Stimulated activated effector memory CD8-positive, alpha-beta T cell treated with anti-CD3 and anti-CD28 coated beads, Interleukin-12 subunit alpha, Interleukin-12 subunit beta, amount 100 ng/mL, for 72 hours (primary cell): ENCODE measurements around the gene SERPINC1.
"Not testable (repeated sequence)": the region's sequence is repeated elsewhere in the genome, so short reads cannot be mapped to it uniquely, and the experiment has no call there.

Source experiments
- ATAC-seq: fragments of 150-1000 bp; cut with Tn5 transposase; 2 replicates; pipeline ENCODE4 v1.10.0; 2021
- DNase-seq, 2 donors: peaks; one replicate each; pipeline ENCODE4 v3.0.0; 2021 to 2022; ENCODE audit warnings: low spot score in 2 of 2
- H3K27ac Mint-ChIP-seq: one replicate; pipeline ENCODE4 v1.8.0; 2022; ENCODE audit warnings: mild to moderate bottlenecking, mixed read lengths
- H3K36me3 Mint-ChIP-seq: one replicate; pipeline ENCODE4 v1.8.0; 2022; ENCODE audit warnings: mild to moderate bottlenecking, mixed read lengths
- H3K4me1 Mint-ChIP-seq: one replicate; pipeline ENCODE4 v1.8.0; 2022; ENCODE audit warnings: mixed read lengths
- H3K4me3 Mint-ChIP-seq: one replicate; pipeline ENCODE4 v1.8.0; 2022; ENCODE audit warnings: mild to moderate bottlenecking, mixed read lengths
- H3K9me3 Mint-ChIP-seq: one replicate; pipeline ENCODE4 v1.8.0; 2022; ENCODE audit warnings: mixed read lengths

SERPINC1 gene

DNA sequence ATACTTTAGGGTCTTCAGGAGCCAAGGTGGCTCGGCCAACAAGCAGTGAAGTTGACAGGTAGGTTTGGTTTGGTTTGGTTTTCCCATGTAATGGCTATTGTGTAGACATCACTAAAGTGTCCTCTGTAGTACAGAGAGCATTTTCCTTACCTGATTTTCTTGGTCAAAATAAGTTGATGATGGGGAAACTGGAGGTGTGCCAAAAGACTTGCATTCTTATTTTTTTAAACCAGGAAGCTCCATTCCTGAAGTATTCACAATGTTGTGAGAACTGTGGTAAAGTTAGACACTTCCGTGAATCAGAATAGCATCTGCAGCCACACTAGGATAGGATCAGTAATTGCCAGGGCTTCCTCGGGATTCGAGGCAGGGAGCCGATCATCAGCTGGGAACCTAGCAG lies 46.0 kb downstream of the SERPINC1 start:
- Mint-ChIP-seq H3K36me3 (peaks cover 71% of the 10 kb centered on the region), H3K4me1 (peaks cover 41% of the 10 kb centered on the region), H3K27ac (peak overlapping the region; percentile 88), H3K9me3 (no peaks in the 10 kb centered on the region), H3K4me3 (peak overlapping the region; percentile 94)
- no peak for DNase-seq
- no peak for ATAC-seq

DNA sequence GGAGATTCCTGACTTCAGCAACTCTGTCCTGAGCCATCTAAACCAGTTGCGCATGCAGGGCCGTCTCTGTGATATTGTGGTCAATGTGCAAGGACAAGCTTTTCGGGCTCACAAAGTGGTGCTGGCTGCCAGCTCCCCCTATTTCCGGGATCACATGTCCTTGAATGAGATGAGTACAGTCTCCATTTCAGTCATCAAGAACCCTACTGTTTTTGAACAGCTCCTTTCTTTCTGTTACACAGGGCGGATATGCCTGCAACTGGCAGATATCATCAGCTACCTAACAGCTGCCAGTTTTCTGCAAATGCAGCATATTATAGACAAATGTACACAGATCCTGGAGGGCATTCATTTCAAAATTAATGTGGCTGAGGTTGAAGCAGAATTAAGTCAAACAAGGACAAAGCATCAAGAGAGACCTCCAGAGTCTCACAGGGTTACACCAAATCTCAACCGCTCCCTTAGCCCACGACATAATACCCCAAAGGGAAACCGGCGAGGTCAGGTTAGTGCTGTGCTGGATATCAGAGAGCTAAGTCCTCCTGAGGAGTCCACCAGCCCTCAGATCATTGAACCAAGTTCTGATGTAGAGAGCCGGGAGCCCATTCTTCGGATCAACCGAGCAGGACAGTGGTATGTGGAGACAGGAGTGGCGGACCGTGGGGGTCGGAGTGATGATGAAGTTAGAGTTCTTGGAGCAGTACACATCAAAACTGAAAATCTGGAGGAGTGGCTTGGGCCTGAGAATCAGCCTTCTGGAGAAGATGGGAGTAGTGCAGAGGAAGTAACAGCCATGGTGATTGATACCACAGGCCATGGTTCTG lies 46.7 kb downstream of the SERPINC1 start:
- Mint-ChIP-seq H3K9me3 (no peaks in the 10 kb centered on the region), H3K4me1 (peaks cover 47% of the 10 kb centered on the region), H3K4me3 (peak overlapping the region; percentile 94), H3K36me3 (peaks cover 71% of the 10 kb centered on the region), H3K27ac (peak overlapping the region; percentile 88)
- peak; percentile 50 for ATAC-seq
- DNase-seq = peak in 1 of 2 donors; percentile 75

DNA sequence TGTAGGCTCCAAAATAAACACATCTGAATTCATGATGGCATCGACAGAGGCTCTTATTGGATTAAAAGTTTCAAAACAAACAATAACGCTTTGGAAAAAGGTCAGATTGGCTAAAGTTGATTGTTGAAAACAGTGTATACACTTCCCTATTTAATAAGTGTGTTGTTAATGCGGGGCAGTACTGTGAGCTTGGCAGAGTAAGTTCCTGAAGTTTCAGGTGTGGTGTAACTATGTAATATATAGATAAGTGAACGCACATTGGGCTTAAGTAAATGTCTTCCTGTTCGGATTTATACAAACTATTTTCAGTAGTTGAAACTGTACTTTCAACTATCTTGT lies 48.1 kb downstream of the SERPINC1 start:
- peaks cover 74% of the 10 kb centered on the region for H3K36me3 Mint-ChIP-seq

DNA sequence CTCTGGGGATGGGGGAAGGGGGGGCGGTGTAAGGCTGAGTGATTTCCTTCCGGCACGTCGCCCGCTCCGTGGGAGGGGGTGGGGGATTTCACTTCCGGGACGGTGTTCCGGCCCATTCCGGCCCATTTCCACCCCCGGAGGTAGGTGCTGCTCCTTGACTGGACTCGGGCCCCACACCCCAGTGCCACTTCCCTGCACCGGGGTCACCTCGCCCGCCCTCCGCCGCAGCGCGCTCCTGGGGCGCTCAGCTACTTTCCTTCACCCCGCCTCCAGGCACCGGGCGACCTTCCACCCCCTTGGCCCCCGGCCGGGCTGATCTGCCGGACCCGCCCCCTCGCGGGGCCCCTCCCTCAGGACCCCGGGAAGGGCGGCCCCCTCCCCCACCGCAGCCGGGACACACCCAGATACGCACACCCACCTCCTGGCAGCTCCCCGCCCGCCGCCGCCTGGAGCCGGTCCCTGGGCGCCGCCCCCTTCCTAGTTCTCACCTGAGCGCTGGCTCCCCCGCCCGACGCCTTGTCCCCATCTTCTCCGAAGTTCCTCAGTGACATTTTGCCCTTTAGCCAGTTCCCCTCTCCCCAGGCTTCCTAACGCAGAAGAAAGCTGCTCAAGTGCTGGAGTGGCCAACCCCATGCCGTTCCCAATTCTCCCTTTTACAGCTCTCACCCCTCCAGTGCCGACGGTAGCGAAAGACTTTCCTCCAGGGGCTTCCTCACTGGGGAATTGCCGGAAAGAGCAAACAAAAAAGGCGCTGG lies 48.7 kb downstream of the SERPINC1 start, which contains the start of gene ZBTB37:
TSS of gene ZBTB37 (plus strand) at position 115 of the 755 bp plus-strand sequence. CDS start 1,846 bp downstream, outside the sequence.
- H3K36me3 Mint-ChIP-seq = peaks cover 74% of the 10 kb centered on the region
- H3K4me1 Mint-ChIP-seq = peaks cover 65% of the 10 kb centered on the region
- no peaks in the 10 kb centered on the region for H3K9me3 Mint-ChIP-seq
- H3K27ac Mint-ChIP-seq = peak within 1 kb of the TSS; percentile 99
- H3K4me3 Mint-ChIP-seq = peak within 1 kb of the TSS; percentile 94
- peak; percentile 84 to 97 for DNase-seq
- peak; percentile 75 for ATAC-seq

More for the DNA sequence above, 48.1 kb downstream of the SERPINC1 start:
- Mint-ChIP-seq H3K4me1 (peaks cover 62% of the 10 kb centered on the region), H3K4me3 (peak overlapping the region; percentile 94), H3K27ac (peak overlapping the region; percentile 99), H3K9me3 (no peaks in the 10 kb centered on the region)
- ATAC-seq (no peak), DNase-seq (no peak)

DNA sequence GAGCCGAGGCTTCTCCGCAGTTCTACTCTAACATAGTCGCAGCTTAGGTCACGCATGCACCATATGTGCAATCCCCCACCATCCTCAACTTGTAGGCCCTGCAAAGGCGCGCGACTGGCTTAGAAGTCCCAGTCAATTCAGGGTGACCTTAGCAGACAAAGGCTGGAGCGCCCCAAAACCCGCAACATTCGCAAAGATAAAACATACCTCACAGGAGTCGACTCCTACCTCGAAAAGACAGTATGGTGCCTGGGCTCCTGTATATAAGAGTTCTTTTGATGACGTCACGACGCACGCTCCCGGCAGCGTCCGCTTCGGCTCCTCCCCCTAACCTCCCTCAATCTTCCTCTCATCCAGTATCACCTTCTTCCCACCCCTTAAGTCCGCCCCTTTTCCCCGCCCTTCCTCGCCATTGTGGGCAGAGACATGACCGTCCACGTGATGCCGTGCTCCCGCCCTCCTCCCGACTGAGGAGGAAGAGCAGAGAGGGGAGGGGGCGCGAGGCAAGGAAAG lies 49.3 kb downstream of the SERPINC1 start, which contains the start of gene GAS5:
TSS of gene GAS5 (minus strand) at position 237 of the 513 bp plus-strand sequence.
- Mint-ChIP-seq H3K36me3 (peaks cover 77% of the 10 kb centered on the region), H3K4me1 (peaks cover 67% of the 10 kb centered on the region), H3K9me3 (no peaks in the 10 kb centered on the region), H3K27ac (peak within 1 kb of the TSS; percentile 99), H3K4me3 (peak within 1 kb of the TSS; percentile 94)
- DNase-seq (peak; percentile 81 to 99), ATAC-seq (peak; percentile 82)

DNA sequence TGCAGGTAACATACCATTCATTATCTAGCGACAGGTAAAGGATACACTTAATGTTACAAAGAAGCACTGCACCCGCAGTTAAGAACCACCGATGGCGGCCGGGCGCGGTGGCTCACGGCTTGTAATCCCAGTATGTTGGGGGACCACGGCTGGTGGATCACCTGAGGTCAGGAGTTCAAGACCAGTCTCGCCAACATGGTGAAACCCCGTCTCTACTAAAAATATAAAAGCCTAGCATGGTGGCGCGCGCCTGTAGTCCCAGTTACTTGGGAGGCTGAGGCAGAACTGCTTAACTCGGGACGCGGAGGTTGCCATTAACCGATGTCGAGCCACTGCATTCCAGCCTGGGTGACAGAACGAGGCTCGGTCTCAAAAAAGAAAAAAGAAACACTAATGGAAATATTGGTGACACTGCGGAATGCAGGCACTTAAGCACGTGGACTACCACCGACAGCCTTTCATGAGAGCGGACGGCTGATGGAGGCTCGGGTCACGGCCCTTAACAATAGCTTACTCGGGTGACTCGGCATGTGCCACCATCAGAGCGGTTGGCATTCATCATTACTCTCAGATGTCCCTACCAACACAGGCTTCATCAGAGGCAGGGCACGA lies 49.9 kb downstream of the SERPINC1 start:
- ATAC-seq (no peak), DNase-seq (no peak)
- Mint-ChIP-seq H3K9me3 (no peaks in the 10 kb centered on the region), H3K36me3 (peaks cover 82% of the 10 kb centered on the region), H3K4me3 (peak overlapping the region; percentile 94), H3K4me1 (peaks cover 72% of the 10 kb centered on the region), H3K27ac (peak overlapping the region; percentile 99)

DNA sequence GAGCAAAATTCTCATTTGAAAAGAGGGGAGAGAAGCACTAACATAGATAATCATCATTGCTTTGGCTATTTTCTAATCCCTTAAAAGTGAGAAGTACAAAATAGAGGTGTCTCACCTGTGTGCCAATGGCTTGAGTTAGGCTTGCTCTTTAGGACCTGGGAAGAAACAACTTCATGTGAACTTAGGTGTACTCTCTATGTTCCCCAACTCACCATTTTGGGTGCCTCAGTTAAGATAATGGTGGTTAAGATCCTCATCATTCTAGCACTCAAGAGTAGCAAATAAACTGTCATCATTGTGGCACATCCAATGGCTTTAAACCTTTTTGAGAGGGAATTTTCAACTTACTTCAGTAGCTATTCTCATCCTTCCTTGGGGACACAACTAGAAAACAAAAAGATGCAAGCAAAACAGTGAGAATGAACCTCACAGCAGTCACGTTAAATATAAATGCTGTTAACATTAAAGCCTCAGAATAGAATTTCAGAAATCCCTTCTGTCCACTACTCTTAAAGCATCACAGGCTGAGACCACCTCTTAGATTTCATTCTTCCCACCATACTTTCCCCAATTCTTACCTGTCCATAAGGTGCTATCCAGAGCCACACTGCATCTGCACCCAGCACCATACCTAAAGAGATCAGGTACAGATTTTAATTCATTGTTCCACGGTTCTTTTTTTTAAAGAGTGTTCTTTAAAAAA lies 50.6 kb downstream of the SERPINC1 start:
- peaks cover 86% of the 10 kb centered on the region for H3K36me3 Mint-ChIP-seq
- ATAC-seq (no peak), DNase-seq (no peak)
- H3K4me1 Mint-ChIP-seq = peaks cover 72% of the 10 kb centered on the region
- H3K27ac Mint-ChIP-seq = peak overlapping the region; percentile 99
- no peaks in the 10 kb centered on the region for H3K9me3 Mint-ChIP-seq
- H3K4me3 Mint-ChIP-seq = peak overlapping the region; percentile 94

DNA sequence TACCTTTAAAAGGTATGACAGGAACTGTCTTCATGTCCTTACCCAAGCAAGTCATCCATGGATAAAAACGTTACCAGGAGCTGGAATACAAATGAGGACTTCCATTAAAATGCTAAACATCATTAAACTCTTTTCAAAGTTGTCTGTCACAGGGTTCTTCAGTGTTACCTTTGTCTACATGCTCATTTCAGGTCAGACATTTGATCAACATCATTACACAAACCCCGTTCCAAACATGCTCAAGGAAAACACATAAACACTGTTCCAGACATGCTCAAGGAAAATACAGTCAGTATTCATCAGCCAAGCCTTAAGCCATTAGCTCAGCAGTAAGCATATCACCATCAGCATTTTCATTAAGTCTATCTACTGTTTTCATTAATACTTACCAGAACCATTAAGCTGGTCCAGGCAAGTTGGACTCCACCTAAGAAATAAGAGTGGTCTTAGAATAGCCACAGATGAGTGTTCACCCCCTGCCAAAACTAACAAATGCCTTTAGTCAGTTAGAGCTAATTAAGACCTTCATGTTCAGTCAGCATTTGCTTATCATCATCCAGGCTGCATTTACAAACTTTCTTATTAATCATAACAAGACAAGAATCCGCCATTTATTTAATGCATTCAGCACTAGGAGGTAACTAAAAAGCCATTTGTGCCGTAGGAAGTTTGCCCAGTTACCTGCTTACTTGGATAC lies 51.5 kb downstream of the SERPINC1 start:
- no peak for ATAC-seq
- peaks cover 67% of the 10 kb centered on the region for H3K4me1 Mint-ChIP-seq
- peaks cover 89% of the 10 kb centered on the region for H3K36me3 Mint-ChIP-seq

DNA sequence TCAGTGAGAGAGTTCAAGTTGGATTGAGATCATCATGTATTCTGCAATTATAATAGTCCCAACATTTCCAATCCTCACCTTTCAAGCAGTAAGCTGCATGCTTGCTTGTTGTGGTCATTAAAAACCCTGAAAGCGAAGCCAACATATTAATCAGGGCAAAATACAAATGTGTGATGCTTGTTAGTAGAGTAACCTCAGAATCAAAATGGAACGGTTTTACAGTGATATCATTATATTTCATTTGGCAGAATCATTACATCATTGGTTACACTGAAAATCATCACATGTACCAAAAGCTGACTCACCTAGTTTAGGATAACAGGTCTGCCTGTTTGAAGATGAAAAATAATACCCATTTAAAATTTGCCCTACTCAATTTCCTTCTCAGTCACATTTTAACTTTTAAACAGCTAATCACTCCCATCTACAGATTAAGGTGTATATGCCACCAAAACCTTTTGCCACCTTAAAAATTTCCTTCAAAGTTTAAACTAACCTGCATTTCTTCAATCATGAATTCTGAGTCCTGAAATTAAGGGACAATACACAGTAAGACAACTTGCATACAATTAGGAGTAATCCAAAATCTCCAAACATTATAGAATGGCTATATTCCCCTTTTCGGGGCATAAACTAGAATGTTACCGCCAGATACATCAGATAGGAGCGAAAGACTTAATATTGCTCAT lies 52.8 kb downstream of the SERPINC1 start:
- Mint-ChIP-seq H3K9me3 (no peaks in the 10 kb centered on the region), H3K36me3 (peaks cover 96% of the 10 kb centered on the region), H3K4me3 (peak overlapping the region; percentile 94), H3K4me1 (peaks cover 59% of the 10 kb centered on the region), H3K27ac (peak overlapping the region; percentile 99)
- ATAC-seq (no peak), DNase-seq (no peak)

More for the DNA sequence above, 51.5 kb downstream of the SERPINC1 start:
- H3K4me3 Mint-ChIP-seq = peak overlapping the region; percentile 94
- H3K27ac Mint-ChIP-seq = peak overlapping the region; percentile 99
- no peaks in the 10 kb centered on the region for H3K9me3 Mint-ChIP-seq
- DNase-seq = no peak

DNA sequence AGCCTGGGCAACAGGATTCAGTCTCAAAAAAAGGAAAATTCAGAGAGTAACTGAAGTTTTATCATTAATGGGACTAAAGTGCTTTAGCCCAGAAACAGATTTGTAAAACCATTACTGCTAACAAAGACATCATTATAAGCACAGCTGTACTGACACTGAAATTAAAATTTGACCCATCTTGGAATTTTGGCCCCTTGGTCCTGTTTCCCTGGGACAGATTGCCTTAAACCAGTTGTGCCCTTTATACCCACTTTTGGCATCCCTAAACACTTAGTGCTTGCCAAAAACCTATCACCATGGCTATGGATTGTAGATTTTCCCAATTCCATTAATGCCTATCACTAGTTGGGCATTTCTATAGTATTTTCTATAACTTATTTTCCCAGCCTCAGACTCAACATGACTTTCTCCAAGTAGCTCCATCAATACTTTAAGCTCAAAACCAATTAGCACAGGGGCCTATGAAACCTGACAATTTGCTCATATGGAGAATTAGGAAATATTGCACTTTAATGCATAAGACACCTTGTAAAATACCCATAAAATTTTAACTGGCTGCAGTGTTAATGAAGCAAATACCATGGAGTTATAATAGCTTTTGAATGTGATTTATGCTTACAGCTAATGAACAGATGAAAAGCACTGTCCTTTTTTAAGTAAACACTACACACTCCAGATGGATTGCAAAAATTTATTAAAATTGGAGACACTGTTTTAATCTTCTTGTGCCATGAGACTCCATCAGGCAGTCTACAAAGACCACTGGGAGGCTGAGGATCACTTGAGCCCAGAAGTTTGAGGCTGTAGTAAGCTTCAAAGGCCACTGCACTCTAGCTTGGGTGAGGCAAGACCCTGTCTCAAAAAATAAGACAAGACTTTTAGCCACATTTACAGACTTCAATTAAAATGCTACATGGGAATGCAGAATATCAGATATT lies 53.6 kb downstream of the SERPINC1 start:
- Mint-ChIP-seq H3K4me1 (peaks cover 53% of the 10 kb centered on the region), H3K4me3 (peak overlapping the region; percentile 94), H3K9me3 (no peaks in the 10 kb centered on the region), H3K36me3 (peaks cover 100% of the 10 kb centered on the region), H3K27ac (peak overlapping the region; percentile 99)
- DNase-seq = no peak
- ATAC-seq = no peak

DNA sequence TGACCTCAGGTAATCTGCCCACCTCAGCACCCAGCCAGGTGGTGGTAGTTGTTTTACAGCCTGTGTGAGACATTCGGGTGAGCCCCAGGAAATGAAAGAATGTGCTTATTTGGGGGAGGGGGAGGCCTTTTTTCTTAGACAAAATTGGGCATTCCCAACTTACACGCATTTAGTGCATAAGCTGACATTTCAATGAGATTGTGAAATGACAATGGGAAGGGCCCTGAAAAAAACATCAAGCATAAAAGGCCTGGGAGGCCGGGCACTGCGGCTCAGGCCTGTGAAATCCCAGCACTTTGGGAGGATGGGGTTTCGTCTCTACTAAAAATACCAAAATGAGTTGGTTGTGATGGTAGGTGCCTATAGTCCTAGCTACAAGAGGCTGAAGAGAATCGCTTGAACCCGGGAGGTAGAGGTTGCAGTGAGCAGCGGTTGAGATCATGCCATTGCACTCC lies 54.3 kb downstream of the SERPINC1 start:
- Mint-ChIP-seq H3K4me3 (no peak overlapping the region), H3K4me1 (peaks cover 50% of the 10 kb centered on the region)
- ATAC-seq = no peak

DNA sequence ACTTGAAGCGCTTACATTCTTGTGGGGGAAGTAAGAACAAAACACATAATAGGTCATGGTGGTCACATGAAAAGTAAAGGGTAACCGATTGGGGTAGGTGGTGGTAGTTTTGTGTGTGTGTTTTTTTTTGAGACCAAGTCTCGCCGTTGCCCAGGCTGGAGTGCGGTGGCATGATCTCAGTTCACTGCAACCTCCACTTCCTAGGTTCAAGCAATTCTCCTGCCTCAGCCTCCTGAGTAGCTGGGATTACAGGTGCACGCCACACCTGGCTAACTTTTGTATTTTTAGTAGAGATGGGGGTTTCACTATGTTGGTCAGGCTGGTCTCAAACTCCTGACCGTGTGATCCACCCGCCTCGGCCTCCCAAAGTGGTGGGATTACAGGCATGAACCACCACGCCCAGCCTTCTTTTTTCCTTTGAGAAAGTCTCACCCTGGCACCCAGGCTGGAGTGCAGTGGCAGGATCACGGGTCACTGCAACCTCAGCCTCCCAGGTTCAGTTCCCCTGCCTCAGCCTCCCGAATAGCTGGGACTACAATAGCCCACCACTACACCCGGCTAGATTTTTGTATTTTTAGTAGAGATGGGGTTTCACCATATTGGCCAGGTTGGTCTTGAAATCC lies 54.9 kb downstream of the SERPINC1 start:
- ATAC-seq = peak; percentile 31
- H3K27ac Mint-ChIP-seq = peak overlapping the region; percentile 99
- peaks cover 100% of the 10 kb centered on the region for H3K36me3 Mint-ChIP-seq
- not testable (repeated sequence) for H3K9me3 Mint-ChIP-seq, H3K4me3 Mint-ChIP-seq, DNase-seq
- H3K4me1 Mint-ChIP-seq = peaks cover 47% of the 10 kb centered on the region

More for the DNA sequence above, 54.3 kb downstream of the SERPINC1 start:
- peak overlapping the region; percentile 99 for H3K27ac Mint-ChIP-seq
- H3K9me3 Mint-ChIP-seq = no peaks in the 10 kb centered on the region
- peaks cover 100% of the 10 kb centered on the region for H3K36me3 Mint-ChIP-seq
- DNase-seq = no peak
